ENCODE data around the gene SLCO1C1. TPM values are rescaled to one million over a fixed set of nuclear protein-coding genes. Genes with fewer than 3 reads are reported as not detected.

The SLCO1C1 gene
- total and polyA plus RNA-seq, 9 of the 15 experiments (the other 6 are each of a cell fraction or from before 2014, with no cell fraction given) = not detected

DNA sequence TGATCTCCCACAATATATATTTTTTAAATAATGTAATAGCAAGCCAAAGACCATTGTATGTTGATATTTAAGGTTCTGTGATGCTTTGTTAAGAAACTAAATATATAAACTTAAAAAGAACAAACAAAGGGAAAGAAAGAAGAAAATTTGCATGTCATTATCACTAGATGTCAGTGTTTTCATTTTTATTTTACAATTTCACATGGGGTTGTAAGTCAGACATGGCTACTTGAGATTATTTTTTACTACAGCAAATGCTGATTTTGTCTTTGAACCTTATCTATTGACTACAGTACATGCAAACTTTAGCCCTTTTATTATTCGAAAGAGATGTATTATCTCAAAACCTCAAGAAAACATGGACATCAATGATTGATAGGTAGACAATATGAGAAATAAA lies 36.1 kb downstream of the SLCO1C1 start:
- no peaks in the 10 kb centered on the region for H3K27me3 ChIP-seq (ENCODE audit: control insufficient read depth in 2 of 2, insufficient read depth in 2 of 2, low read length in 2 of 2)
- TF ChIP-seq ARID1B (IDR thresholded peaks at IDR 0.05) (no peak), FOXJ2 (tag; IDR thresholded peaks at IDR 0.05) (no peak), SREBF1 (IDR thresholded peaks at IDR 0.05; ENCODE audit: borderline replicate concordance, low read depth, low read length) (no peak)
- no peak overlapping the region for H2AFZ ChIP-seq (ENCODE audit: low read depth, low read length)
- intact Hi-C loops (cut with micrococcal nuclease) = no loop called here
- H3K27ac ChIP-seq (ENCODE audit: extremely low read depth, low read depth, low read length) = no peak overlapping the region
- FAIRE-seq (no peak), ATAC-seq (no peak), DNase-seq (ENCODE audit: extremely low read depth in 1 of 4, low spot score in 3 of 4) (no peak)
- H3K9me1 ChIP-seq (ENCODE audit: control insufficient read depth, insufficient read depth, low read length) = no peaks in the 10 kb centered on the region
- H3K79me2 ChIP-seq (ENCODE audit: control insufficient read depth, insufficient read depth, low read length) = no peaks in the 10 kb centered on the region
- H3K9me3 ChIP-seq (replicated peaks; ENCODE audit: control insufficient read depth, insufficient read depth, low read depth, low read length) = no peaks in the 10 kb centered on the region
- no peaks in the 10 kb centered on the region for H3K4me1 ChIP-seq (replicated peaks in 1 of 2; ENCODE audit: control insufficient read depth in 2 of 2, insufficient read depth in 2 of 2, low read length in 2 of 2)
- H4K20me1 ChIP-seq (replicated peaks; ENCODE audit: control insufficient read depth, insufficient read depth, low read length) = no peaks in the 10 kb centered on the region
- no peak overlapping the region for H3K9ac ChIP-seq (ENCODE audit: insufficient read depth in 1 of 2, low read depth in 2 of 2, low read length in 2 of 2)
- WGBS (ENCODE audit: insufficient coverage, low coverage, missing lambda C conversion rate) = 0% methylated on average over 1 of the region's 1 CpG
- in situ Hi-C loops (cut with MboI) = no loop called here
- no peak overlapping the region for H3K4me2 ChIP-seq (ENCODE audit: insufficient read depth, low read length)
- CTCF ChIA-PET (ENCODE audit: low intra/inter-chr PET ratio) = no interaction called here
- no TSS peak for BruUV-seq (replicated peaks)
- H3K4me3 ChIP-seq = no peak overlapping the region
- no peaks in the 10 kb centered on the region for H3K36me3 ChIP-seq (ENCODE audit: control insufficient read depth, insufficient read depth, low read length)
- POLR2A ChIA-PET = no interaction called here

DNA sequence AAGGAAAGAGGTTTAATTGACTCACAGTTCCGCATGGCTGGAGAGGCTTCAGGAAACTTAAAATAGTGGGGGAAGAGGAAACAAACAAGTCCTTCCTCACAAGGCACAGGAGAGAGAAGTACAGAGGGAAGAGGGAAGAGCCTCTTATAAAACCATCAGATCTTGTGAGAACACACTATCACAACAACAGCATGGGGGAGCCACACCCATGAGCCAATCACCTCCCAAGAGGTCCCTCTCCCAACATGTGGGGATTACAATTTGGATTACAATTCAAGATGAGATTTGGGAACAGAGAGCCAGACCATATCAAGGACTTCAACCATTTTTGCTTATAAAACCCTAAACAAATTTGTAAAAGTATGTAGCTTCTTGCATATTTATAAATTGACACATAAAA lies 45.8 kb downstream of the SLCO1C1 start:
- no peak for DNase-seq (ENCODE audit: extremely low read depth in 1 of 4, low spot score in 3 of 4)
- Histone ChIP-seq H3K4me1 (replicated peaks in 1 of 2; ENCODE audit: control insufficient read depth in 2 of 2, insufficient read depth in 2 of 2, low read length in 2 of 2) (no peaks in the 10 kb centered on the region), H3K9me1 (ENCODE audit: control insufficient read depth, insufficient read depth, low read length) (no peaks in the 10 kb centered on the region), H3K4me3 (no peak overlapping the region), H3K36me3 (ENCODE audit: control insufficient read depth, insufficient read depth, low read length) (no peaks in the 10 kb centered on the region), H4K20me1 (replicated peaks; ENCODE audit: control insufficient read depth, insufficient read depth, low read length) (no peaks in the 10 kb centered on the region), H3K27me3 (ENCODE audit: control insufficient read depth in 2 of 2, insufficient read depth in 2 of 2, low read length in 2 of 2) (no peaks in the 10 kb centered on the region), H2AFZ (ENCODE audit: low read depth, low read length) (no peak overlapping the region), H3K27ac (ENCODE audit: extremely low read depth, low read depth, low read length) (no peak overlapping the region), H3K9me3 (replicated peaks; ENCODE audit: control insufficient read depth, insufficient read depth, low read depth, low read length) (no peaks in the 10 kb centered on the region), H3K9ac (ENCODE audit: insufficient read depth in 1 of 2, low read depth in 2 of 2, low read length in 2 of 2) (no peak overlapping the region), H3K79me2 (ENCODE audit: control insufficient read depth, insufficient read depth, low read length) (no peaks in the 10 kb centered on the region), H3K4me2 (ENCODE audit: insufficient read depth, low read length) (no peak overlapping the region)
- no peak for ATAC-seq
- TF ChIP-seq HNRNPH1 (optimal IDR thresholded peaks at IDR 0.05; ENCODE audit: low read depth, low read length) (no peak), SRSF3 (IDR thresholded peaks at IDR 0.05; ENCODE audit: insufficient read depth, low read length) (no peak), HNRNPK (IDR thresholded peaks at IDR 0.05; ENCODE audit: low read depth, low read length, poor library complexity, severe bottlenecking) (no peak), EGR1 (conservative IDR thresholded peaks at IDR 0.05) (no peak), NR2C1 (IDR thresholded peaks at IDR 0.05) (no peak), NR2C1 (tag; IDR thresholded peaks at IDR 0.05) (no peak), CTBP1 (IDR thresholded peaks at IDR 0.05; ENCODE audit: borderline replicate concordance) (no peak)
- intact Hi-C loops (cut with micrococcal nuclease) (no loop called here), in situ Hi-C loops (cut with MboI) (no loop called here)
- CTCF ChIA-PET (ENCODE audit: low intra/inter-chr PET ratio) = no interaction called here
- POLR2A ChIA-PET = no interaction called here
- no TSS peak for BruUV-seq (replicated peaks)
- FAIRE-seq = no peak
- WGBS (ENCODE audit: insufficient coverage, low coverage, missing lambda C conversion rate) = 0% methylated on average over 1 of the region's 1 CpG
